Type B pancreatic cell (in vitro differentiated cells): ENCODE results near the gene RABGAP1. TPM values are rescaled to one million over a fixed set of nuclear protein-coding genes. Genes with fewer than 3 reads are reported as not detected.

Experiments used
- DNase-seq: peaks from one replicate; pipeline ENCODE4 v3.0.0; 2021; ENCODE audit warnings: mixed read lengths; ENCODE audit not compliant: unreplicated experiment; ENCODE audit errors: extremely low spot score
- H3K27ac Mint-ChIP-seq: 2 replicates; pipeline ENCODE4 v1.8.0; 2021; ENCODE audit warnings: mild to moderate bottlenecking, mixed read lengths
- H3K27me3 Mint-ChIP-seq: 2 replicates; pipeline ENCODE4 v1.8.0; 2021; ENCODE audit warnings: mixed read lengths
- H3K36me3 Mint-ChIP-seq: 2 replicates; pipeline ENCODE4 v1.8.0; 2021; ENCODE audit warnings: mixed read lengths
- H3K4me1 Mint-ChIP-seq: one replicate; pipeline ENCODE4 v1.8.0; 2021; ENCODE audit warnings: mixed read lengths; ENCODE audit not compliant: unreplicated experiment
- H3K4me3 Mint-ChIP-seq: 2 replicates; pipeline ENCODE4 v1.8.0; 2021; ENCODE audit warnings: mild to moderate bottlenecking, mixed read lengths
- H3K9me3 Mint-ChIP-seq: 2 replicates; pipeline ENCODE4 v1.8.0; 2021; ENCODE audit warnings: mixed read lengths
- total RNA-seq: library from RNA; stranded (reverse); gene quantifications from 2 replicates; pipeline ENCODE4 v1.2.1, GENCODE V29; 2021; ENCODE audit warnings: low replicate concordance
- TF ChIP-seq, protein P1 (sequence below): fragments of 200-600 bp; sonication (generic); conservative IDR thresholded peaks from 2 replicates; pipeline ENCODE4 v1.5.0; 2021; ENCODE audit warnings: antibody characterized with exemption, mild to moderate bottlenecking

RABGAP1 gene
- total RNA-seq, 1 donor from 2014 or later = 68.4 TPM

DNA sequence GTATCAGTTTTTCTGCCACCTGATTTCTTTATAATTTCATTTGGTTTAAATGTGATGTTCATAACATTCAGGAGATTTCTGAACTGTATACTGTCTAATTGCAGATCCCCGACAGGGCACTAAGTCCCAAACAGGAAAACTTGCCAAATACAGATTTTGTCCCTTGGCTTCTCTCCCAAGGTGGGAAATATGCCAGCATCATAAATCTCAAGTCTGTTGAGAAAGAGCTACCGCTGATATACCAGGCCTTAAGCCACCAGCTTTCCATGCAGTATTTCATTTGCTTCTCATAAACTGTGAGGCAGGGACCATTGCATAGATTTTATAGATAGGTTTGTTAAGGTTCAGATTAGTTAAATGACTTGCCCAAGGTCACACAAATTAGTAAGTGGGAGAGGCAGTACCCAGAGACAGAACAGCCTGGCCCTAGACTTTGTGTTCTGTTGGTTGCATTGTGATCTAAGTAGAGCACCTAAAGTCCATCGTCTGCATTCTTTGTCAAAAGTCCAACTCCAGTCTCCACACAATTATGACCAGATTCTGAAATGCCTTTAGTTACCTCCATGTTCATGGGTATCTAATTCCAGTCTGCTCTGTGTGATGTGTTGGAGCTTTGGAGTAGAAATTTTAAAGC is 108.9 kb downstream of the RABGAP1 start:
- Mint-ChIP-seq H3K4me3 (no peak overlapping the region), H3K36me3 (peaks cover 9% of the 10 kb centered on the region), H3K9me3 (no peaks in the 10 kb centered on the region), H3K27ac (no peak overlapping the region), H3K27me3 (no peaks in the 10 kb centered on the region), H3K4me1 (peaks cover 11% of the 10 kb centered on the region)
- TF ChIP-seq, protein P1, sequence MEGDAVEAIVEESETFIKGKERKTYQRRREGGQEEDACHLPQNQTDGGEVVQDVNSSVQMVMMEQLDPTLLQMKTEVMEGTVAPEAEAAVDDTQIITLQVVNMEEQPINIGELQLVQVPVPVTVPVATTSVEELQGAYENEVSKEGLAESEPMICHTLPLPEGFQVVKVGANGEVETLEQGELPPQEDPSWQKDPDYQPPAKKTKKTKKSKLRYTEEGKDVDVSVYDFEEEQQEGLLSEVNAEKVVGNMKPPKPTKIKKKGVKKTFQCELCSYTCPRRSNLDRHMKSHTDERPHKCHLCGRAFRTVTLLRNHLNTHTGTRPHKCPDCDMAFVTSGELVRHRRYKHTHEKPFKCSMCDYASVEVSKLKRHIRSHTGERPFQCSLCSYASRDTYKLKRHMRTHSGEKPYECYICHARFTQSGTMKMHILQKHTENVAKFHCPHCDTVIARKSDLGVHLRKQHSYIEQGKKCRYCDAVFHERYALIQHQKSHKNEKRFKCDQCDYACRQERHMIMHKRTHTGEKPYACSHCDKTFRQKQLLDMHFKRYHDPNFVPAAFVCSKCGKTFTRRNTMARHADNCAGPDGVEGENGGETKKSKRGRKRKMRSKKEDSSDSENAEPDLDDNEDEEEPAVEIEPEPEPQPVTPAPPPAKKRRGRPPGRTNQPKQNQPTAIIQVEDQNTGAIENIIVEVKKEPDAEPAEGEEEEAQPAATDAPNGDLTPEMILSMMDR = no peak
- no peak for DNase-seq

DNA sequence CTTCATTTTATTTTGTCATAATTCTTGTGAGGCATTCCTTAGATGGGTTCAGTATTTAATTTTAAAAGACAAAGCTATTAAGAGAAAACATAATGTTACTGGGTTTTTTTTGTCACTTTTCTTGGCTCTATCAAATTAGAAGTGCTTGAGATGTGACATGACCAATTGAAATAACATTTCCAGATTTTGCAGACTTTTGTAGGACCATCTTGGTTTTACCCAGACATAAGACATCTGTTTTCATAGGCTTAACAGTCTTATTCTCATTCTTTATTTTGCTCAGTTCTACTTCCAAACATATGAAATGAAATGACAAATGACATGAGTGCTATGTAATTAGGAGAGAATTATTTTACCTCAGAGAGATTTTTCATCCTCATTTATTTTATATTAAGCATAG is 112.2 kb downstream of the RABGAP1 start:
- Mint-ChIP-seq H3K4me3 (no peak overlapping the region), H3K27me3 (no peaks in the 10 kb centered on the region), H3K36me3 (peaks cover 9% of the 10 kb centered on the region), H3K9me3 (no peaks in the 10 kb centered on the region), H3K27ac (no peak overlapping the region), H3K4me1 (peaks cover 10% of the 10 kb centered on the region)
- no peak for DNase-seq
- TF ChIP-seq, protein P1 = no peak

DNA sequence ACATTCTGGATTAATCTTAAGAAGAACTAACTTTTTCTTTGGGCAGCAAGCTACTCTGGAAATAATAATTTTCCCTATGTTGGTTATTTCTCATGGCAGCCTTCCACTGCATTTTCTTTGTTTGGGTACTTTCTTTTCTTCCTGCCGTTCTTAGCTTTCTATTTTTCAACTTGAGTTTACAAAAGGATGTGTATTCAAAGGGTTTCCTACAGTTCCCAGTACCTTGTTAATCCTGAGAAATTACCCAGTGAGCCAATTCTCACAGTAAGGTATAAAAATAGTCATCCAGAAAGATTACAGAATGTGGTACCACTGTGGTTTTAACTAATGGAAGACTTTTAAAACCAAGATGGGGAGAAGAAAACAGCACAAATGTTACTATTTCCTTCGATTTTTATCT is 112.9 kb downstream of the RABGAP1 start:
- Mint-ChIP-seq H3K27ac (no peak overlapping the region), H3K9me3 (no peaks in the 10 kb centered on the region)

DNA sequence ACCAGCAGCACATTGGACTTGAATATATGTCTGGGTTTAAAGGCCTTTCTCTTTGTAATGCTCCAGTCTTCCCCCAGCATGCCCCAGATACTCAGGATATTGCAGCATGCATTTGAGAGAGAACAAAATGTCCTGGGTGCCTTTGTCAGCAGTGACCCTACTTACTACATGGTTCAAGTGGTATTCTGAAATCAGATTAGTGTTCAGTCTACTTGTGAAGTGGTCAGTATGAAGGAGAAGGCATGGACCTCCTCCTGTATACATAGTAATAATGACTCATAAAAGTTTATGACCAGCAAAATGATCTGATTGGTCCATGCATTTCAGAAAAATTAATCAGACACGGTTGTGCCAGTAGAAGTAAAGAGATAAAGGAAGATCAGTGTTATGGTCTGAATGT is 118.0 kb downstream of the RABGAP1 start:
- TF ChIP-seq, protein P1 = no peak
- no peak overlapping the region for H3K4me3 Mint-ChIP-seq
- peaks cover 8% of the 10 kb centered on the region for H3K36me3 Mint-ChIP-seq
- H3K4me1 Mint-ChIP-seq = peaks cover 2% of the 10 kb centered on the region
- H3K27ac Mint-ChIP-seq = no peak overlapping the region
- no peaks in the 10 kb centered on the region for H3K9me3 Mint-ChIP-seq
- DNase-seq = no peak
- no peaks in the 10 kb centered on the region for H3K27me3 Mint-ChIP-seq

More for the DNA sequence above, 112.9 kb downstream of the RABGAP1 start:
- Mint-ChIP-seq H3K4me3 (no peak overlapping the region), H3K27me3 (no peaks in the 10 kb centered on the region), H3K4me1 (peaks cover 6% of the 10 kb centered on the region), H3K36me3 (peaks cover 9% of the 10 kb centered on the region)
- DNase-seq = no peak
- TF ChIP-seq, protein P1 = no peak

DNA sequence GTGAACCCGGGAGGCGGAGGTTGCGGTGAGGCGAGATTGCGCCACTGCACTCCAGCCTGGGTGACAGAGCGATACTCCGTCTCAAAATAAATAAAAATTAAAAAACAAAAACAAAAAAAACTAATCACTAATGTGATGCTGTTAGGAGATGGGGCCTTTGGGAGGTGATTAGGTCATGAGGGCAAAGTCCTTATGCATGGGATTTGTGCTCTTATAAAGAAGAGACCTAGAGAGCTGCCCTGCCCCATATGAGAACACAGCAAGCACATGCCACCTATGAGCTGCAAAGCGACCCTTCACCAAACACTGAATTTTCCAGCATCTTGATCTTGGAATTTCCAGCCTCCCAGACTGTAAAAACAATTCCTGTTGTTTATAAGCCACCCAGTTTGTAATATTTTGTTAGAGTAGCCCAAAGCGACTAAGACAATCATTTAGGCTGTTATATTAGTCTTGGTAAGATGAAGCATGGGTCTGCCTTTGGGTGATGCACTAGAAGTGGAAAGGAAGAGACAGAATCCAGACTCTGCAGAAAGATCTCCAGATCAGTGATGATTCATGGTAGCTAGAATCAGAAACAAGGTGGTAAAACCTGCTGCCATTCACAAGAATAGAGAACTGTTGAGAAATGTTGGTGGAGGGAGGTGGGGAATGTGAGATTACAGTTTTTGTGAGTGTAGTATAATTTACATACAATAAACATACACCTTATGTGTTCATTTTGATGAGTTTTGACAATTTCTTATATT is 118.8 kb downstream of the RABGAP1 start:
- Mint-ChIP-seq H3K4me1 (no peaks in the 10 kb centered on the region), H3K9me3 (no peaks in the 10 kb centered on the region), H3K27ac (no peak overlapping the region), H3K4me3 (no peak overlapping the region), H3K36me3 (peaks cover 8% of the 10 kb centered on the region), H3K27me3 (no peaks in the 10 kb centered on the region)
- TF ChIP-seq, protein P1 = no peak
- no peak for DNase-seq
